ENCODE measurements around the gene KRTAP9-3. TPM values are rescaled to one million over a fixed set of nuclear protein-coding genes. Genes with fewer than 3 reads are reported as not detected.
"Not testable (repeated sequence)": the region's sequence is repeated elsewhere in the genome, so short reads cannot be mapped to it uniquely, and the experiment has no call there.

Gene KRTAP9-3
- total RNA-seq, 4 donors from 2014 or later, result not detected

- TF ChIP-seq POLR2AphosphoS5 (IDR thresholded peaks at IDR 0.05), result no peak
- TF ChIP-seq EP300 (IDR thresholded peaks at IDR 0.05), result no peak
- no peak for TF ChIP-seq CTCF (IDR thresholded peaks at IDR 0.05)
- no peak for TF ChIP-seq POLR2A (IDR thresholded peaks at IDR 0.05)
- Histone ChIP-seq H3K4me3 (no peak overlapping the region), H3K36me3 (no peaks in the 10 kb centered on the region), H3K27me3 (peaks cover 21% of the 10 kb centered on the region), H3K27ac (no peak overlapping the region), H3K4me1 (no peaks in the 10 kb centered on the region), H3K9me3 (no peaks in the 10 kb centered on the region)
- ATAC-seq, result no peak
- WGBS, 2 donors (ENCODE audit: low coverage in 1 of 2), result 54 to 58% methylated on average over 2 of the region's 2 CpGs
Measured at GRCh38 chr17:41263212-41263611, 31.0 kb downstream of the KRTAP9-3 start.

- H3K36me3 ChIP-seq, result no peaks in the 10 kb centered on the region
- H3K27ac ChIP-seq, result no peak overlapping the region
- TF ChIP-seq POLR2AphosphoS5 (IDR thresholded peaks at IDR 0.05) (no peak), POLR2A (IDR thresholded peaks at IDR 0.05) (no peak), EP300 (IDR thresholded peaks at IDR 0.05) (no peak), CTCF (IDR thresholded peaks at IDR 0.05) (no peak)
- no peaks in the 10 kb centered on the region for H3K9me3 ChIP-seq
- H3K4me1 ChIP-seq, result no peaks in the 10 kb centered on the region
- no peak overlapping the region for H3K4me3 ChIP-seq
- no peak for ATAC-seq
- peaks cover 10% of the 10 kb centered on the region for H3K27me3 ChIP-seq
- WGBS, 2 donors (ENCODE audit: low coverage in 1 of 2), result 81 to 88% methylated on average over 1 to 3 of the region's 3 CpGs
Measured at GRCh38 chr17:41264599-41264998, 32.4 kb downstream of the KRTAP9-3 start.

- Histone ChIP-seq H3K36me3 (no peaks in the 10 kb centered on the region), H3K4me1 (no peaks in the 10 kb centered on the region), H3K4me3 (no peak within 1 kb of the TSS), H3K27ac (no peak within 1 kb of the TSS), H3K9me3 (no peaks in the 10 kb centered on the region), H3K27me3 (peaks cover 10% of the 10 kb centered on the region)
- WGBS, 2 donors (ENCODE audit: low coverage in 1 of 2), result 38 to 70% methylated on average over 2 of the region's 2 CpGs
- ATAC-seq, result no peak
- no peak for TF ChIP-seq POLR2AphosphoS5 (IDR thresholded peaks at IDR 0.05)
- no peak for TF ChIP-seq CTCF (IDR thresholded peaks at IDR 0.05)
- TF ChIP-seq EP300 (IDR thresholded peaks at IDR 0.05), result no peak
- no peak for TF ChIP-seq POLR2A (IDR thresholded peaks at IDR 0.05)
Measured at GRCh38 chr17:41265078-41265477, 32.8 kb downstream of the KRTAP9-3 start, which contains the start of gene KRTAP9-6. Gene KRTAP9-6 (plus strand): TSS chr17:41265378. CDS start chr17:41265378, 0 bp downstream.

GRCh38 chr17:41267711-41268110 lies 35.5 kb downstream of the KRTAP9-3 start:
- Histone ChIP-seq H3K4me3 (no peak overlapping the region), H3K27ac (no peak overlapping the region), H3K27me3 (peaks cover 10% of the 10 kb centered on the region), H3K4me1 (no peaks in the 10 kb centered on the region), H3K36me3 (no peaks in the 10 kb centered on the region), H3K9me3 (no peaks in the 10 kb centered on the region)
- TF ChIP-seq POLR2AphosphoS5 (IDR thresholded peaks at IDR 0.05), result no peak
- TF ChIP-seq EP300 (IDR thresholded peaks at IDR 0.05), result no peak
- no peak for TF ChIP-seq CTCF (IDR thresholded peaks at IDR 0.05)
- no peak for TF ChIP-seq POLR2A (IDR thresholded peaks at IDR 0.05)
- 80% methylated on average over 1 of the region's 3 CpGs; no CpG with 5 or more reads in 1 of the 2 donors for WGBS, 2 donors (ENCODE audit: low coverage in 1 of 2)
- no peak for ATAC-seq

- not testable (repeated sequence) for H3K4me1 ChIP-seq, H3K27ac ChIP-seq, H3K27me3 ChIP-seq, H3K4me3 ChIP-seq, H3K9me3 ChIP-seq, ATAC-seq, H3K36me3 ChIP-seq
- no CpG with 5 or more reads among the region's 1 CpG for WGBS, 2 donors (ENCODE audit: low coverage in 1 of 2)
Measured at GRCh38 chr17:41271323-41271722, 39.1 kb downstream of the KRTAP9-3 start.
